MM.1S (cell line): ENCODE measurements around the gene RPS6KA6.

Experiments used
- CTCF ChIP-seq: fragments of 300-600 bp; sonication (generic); IDR thresholded peaks from 2 replicates; pipeline ENCODE4 v1.5.1; 2016; ENCODE audit warnings: antibody characterized with exemption, low read length, mixed read lengths
- EZH2 ChIP-seq: fragments of 300-600 bp; sonication (generic); optimal IDR thresholded peaks from 2 replicates; pipeline ENCODE3; 2017; ENCODE audit warnings: low read depth, mild to moderate bottlenecking, antibody characterized with exemption, low read length, mixed read lengths
- EZH2phosphoT487 ChIP-seq: fragments of 300-600 bp; sonication (generic); IDR thresholded peaks from 2 replicates; pipeline ENCODE4 v1.6.1; 2018; ENCODE audit warnings: antibody characterized with exemption, low read length

GRCh38 chrX:84156821-84157220 is 31.2 kb downstream of the RPS6KA6 start:
- TF ChIP-seq CTCF = no peak
- no peak for TF ChIP-seq EZH2
- no peak for TF ChIP-seq EZH2phosphoT487
